GM10248 (cell line): ENCODE data around the gene CLEC18B.

Experiments
- CTCF ChIA-PET: fragments of 300-600 bp; sonication (Branson Sonifier 250); formaldehyde crosslinking; extraction: SDS; loops from one replicate; lab custom pipeline; 2021; ENCODE audit warnings: antibody characterized with exemption; lab: Yijun Ruan, JAX
- POLR2A ChIA-PET: fragments of 350-650 bp; sonication (Branson Sonifier 250); formaldehyde crosslinking; extraction: SDS; loops from one replicate; lab custom pipeline; 2020; ENCODE audit warnings: antibody characterized with exemption; lab: Yijun Ruan, JAX
- DNase-seq: peaks from one replicate; pipeline ENCODE4 v3.0.0; 2012; ENCODE audit errors: extremely low spot score
- CTCF ChIP-seq: IDR thresholded peaks from 2 replicates; pipeline ENCODE4 v1.5.1; 2012; ENCODE audit warnings: mild to moderate bottlenecking, low read depth; ENCODE audit errors: extremely low read depth, missing control alignments, control extremely low read depth

Gene CLEC18B

GRCh38 chr16:74451951-74452758 is 30.9 kb upstream of the CLEC18B start:
- ChIA-PET POLR2A (interaction anchor here (1.2 kb wide), 1 partner anchor 8 kb away, joined by 3 read pairs; no protein-coding TSS in a partner anchor), CTCF (no interaction called here)
- peak; percentile 58 for DNase-seq
- no peak for TF ChIP-seq CTCF

GRCh38 chr16:74450967-74451760 is 29.9 kb upstream of the CLEC18B start:
- no peak for DNase-seq
- TF ChIP-seq CTCF: no peak
- POLR2A ChIA-PET: interaction anchor here (1.2 kb wide), 1 partner anchor 9 kb away, joined by 3 read pairs; no protein-coding TSS in a partner anchor
- CTCF ChIA-PET: no interaction called here

GRCh38 chr16:74450236-74450635 is 29.0 kb upstream of the CLEC18B start:
- CTCF ChIA-PET: interaction anchor here (1.2 to 1.3 kb wide), 2 partner anchors 25 to 153 kb away, joined by 3 read pairs; partner anchors contain the start of gene PSMD7
- DNase-seq: no peak
- POLR2A ChIA-PET: no interaction called here
- no peak for TF ChIP-seq CTCF

- CTCF ChIA-PET: interaction anchor here (1.0 to 1.3 kb wide), 3 partner anchors 25 to 173 kb away, joined by 3 read pairs; partner anchors contain the start of gene PSMD7
- POLR2A ChIA-PET: no interaction called here
- TF ChIP-seq CTCF: no peak
- DNase-seq: no peak
Measured at GRCh38 chr16:74449470-74449869, 28.2 kb upstream of the CLEC18B start.

- no peak for DNase-seq
- ChIA-PET CTCF (interaction anchor here (1.0 to 1.3 kb wide), 3 partner anchors 17 to 174 kb away, joined by 3 read pairs; no protein-coding TSS in a partner anchor), POLR2A (no interaction called here)
- TF ChIP-seq CTCF: no peak
Measured at GRCh38 chr16:74448990-74449389, 27.7 kb upstream of the CLEC18B start.

GRCh38 chr16:74447578-74447977 is 26.3 kb upstream of the CLEC18B start:
- no peak for DNase-seq
- POLR2A ChIA-PET: no interaction called here
- CTCF ChIA-PET: no interaction called here
- TF ChIP-seq CTCF: no peak
